HepG2 (cell line): ENCODE measurements around the gene SMARCB1. TPM values are rescaled to one million over a fixed set of nuclear protein-coding genes. Genes with fewer than 3 reads are reported as not detected.
A peak's percentile ranks its signal among the peaks of the same experiment; 100 is the strongest.

ENCODE experiments used
- FOXK1 ChIP-seq: sonication (generic); formaldehyde crosslinking; IDR thresholded peaks from 2 replicates; pipeline ENCODE4 v1.4.0; 2020; ENCODE audit warnings: low read depth, missing genetic modification reagents, borderline replicate concordance
- KIAA2018 ChIP-seq: sonication (generic); formaldehyde crosslinking; IDR thresholded peaks from 2 replicates; pipeline ENCODE4 v1.5.0; 2020; ENCODE audit warnings: mild to moderate bottlenecking, missing genetic modification reagents, borderline replicate concordance
- MEIS2 ChIP-seq: sonication (generic); formaldehyde crosslinking; IDR thresholded peaks from 2 replicates; pipeline ENCODE4 v1.9.0; 2021; ENCODE audit warnings: mild to moderate bottlenecking, missing genetic modification reagents
- RFXANK ChIP-seq: IDR thresholded peaks from 2 replicates; pipeline ENCODE4 v1.6.1; 2016
- SRSF9 ChIP-seq: fragments of 200-400 bp; formaldehyde crosslinking; IDR thresholded peaks from 2 replicates; pipeline ENCODE4 v1.6.1; 2018; ENCODE audit warnings: borderline replicate concordance, mild to moderate bottlenecking, low read depth, low read length; ENCODE audit not compliant: insufficient read depth, poor library complexity, severe bottlenecking
- ZHX2 ChIP-seq, 2 experiments: sonication (generic) in 1 of 2; formaldehyde crosslinking in 1 of 2; IDR thresholded peaks; 2 replicates each; pipeline versions ENCODE4 v1.6.1 to v1.9.0; 2014 to 2022; ENCODE audit warnings: antibody characterized with exemption in 1 of 2, borderline replicate concordance in 1 of 2, inconsistent platforms in 1 of 2, low read depth in 1 of 2, missing genetic modification reagents in 1 of 2
- ZNF253 ChIP-seq: sonication (generic); formaldehyde crosslinking; IDR thresholded peaks from 2 replicates; pipeline ENCODE4 v1.8.0; 2022; ENCODE audit warnings: mild to moderate bottlenecking, missing genetic modification reagents, borderline replicate concordance
- ZNF431 ChIP-seq: sonication (generic); formaldehyde crosslinking; IDR thresholded peaks from 2 replicates; pipeline ENCODE4 v1.9.0; 2022; ENCODE audit warnings: missing genetic modification reagents, low read depth, mild to moderate bottlenecking, borderline replicate concordance
- ZNF503 ChIP-seq: sonication (generic); formaldehyde crosslinking; IDR thresholded peaks from 2 replicates; pipeline ENCODE4 v1.4.0; 2020; ENCODE audit warnings: missing genetic modification reagents
- ZNF724P ChIP-seq: sonication (generic); formaldehyde crosslinking; IDR thresholded peaks from 2 replicates; pipeline ENCODE4 v1.8.0; 2022; ENCODE audit warnings: missing genetic modification reagents, borderline replicate concordance
- polyA plus RNA-seq, 8 experiments: library from polyadenylated mRNA; depleted of rRNA in 3 of 8; stranded (reverse) in 7 of 8; unstranded in 1 of 8; fragments of >200 nt; fragmentation: Illumina TruSeq in 4 of 8; extraction: Trizol in 4 of 8; gene quantifications; 2 replicates each; pipeline versions ENCODE4 v1.2.1 to v1.2.3, GENCODE V29; 2011 to 2016; ENCODE audit warnings: low read depth in 4 of 8, missing spikeins in 1 of 8, mixed read lengths in 1 of 8; ENCODE audit not compliant: insufficient read depth in 1 of 8
- total RNA-seq, 5 experiments: library from RNA; depleted of rRNA; stranded (reverse); fragments of >200 nt; fragmentation: Illumina TruSeq; extraction: Trizol; gene quantifications; 2 replicates each; pipeline ENCODE4 v1.2.3, GENCODE V29; 2016; ENCODE audit warnings: low read depth in 1 of 5

Gene SMARCB1
- total and polyA plus RNA-seq, 2 of the 13 experiments (the other 11 are each of a cell fraction or from before 2014, with no cell fraction given), result 74.0 to 166 TPM

- TF ChIP-seq KIAA2018 (CRISPR knock-in tag) (no peak), ZNF431 (no peak), ZHX2 (IDR thresholded peaks at IDR 0.05; ENCODE audit: low read depth) (peak; percentile 39; the same call in 1 of the 2 replicates), ZHX2 (CRISPR knock-in tag; IDR thresholded peaks at IDR 0.05; ENCODE audit: borderline replicate concordance) (no peak), RFXANK (CRISPR knock-in tag) (no peak), FOXK1 (CRISPR knock-in tag) (peak; percentile 86), ZNF253 (no peak), SRSF9 (no peak), MEIS2 (CRISPR knock-in tag) (peak; percentile 91), ZNF503 (peak; percentile 85), ZNF724P (CRISPR knock-in tag) (peak; percentile 80)
Observed at GRCh38 chr22:23774114-23774921, 12.4 kb upstream of the SMARCB1 start (continued).
